GM21526 (cell line): ENCODE results near the gene TPD52L1.
"Not testable (repeated sequence)": the region's sequence is repeated elsewhere in the genome, so short reads cannot be mapped to it uniquely, and the experiment has no call there.

Experiments used
- ATAC-seq: cut with Tn5 transposase; IDR thresholded peaks from one replicate; pipeline ENCODE4 v1.9.1; 2021; ENCODE audit warnings: moderate library complexity; ENCODE audit not compliant: unreplicated experiment, low FRiP score

Gene TPD52L1

DNA sequence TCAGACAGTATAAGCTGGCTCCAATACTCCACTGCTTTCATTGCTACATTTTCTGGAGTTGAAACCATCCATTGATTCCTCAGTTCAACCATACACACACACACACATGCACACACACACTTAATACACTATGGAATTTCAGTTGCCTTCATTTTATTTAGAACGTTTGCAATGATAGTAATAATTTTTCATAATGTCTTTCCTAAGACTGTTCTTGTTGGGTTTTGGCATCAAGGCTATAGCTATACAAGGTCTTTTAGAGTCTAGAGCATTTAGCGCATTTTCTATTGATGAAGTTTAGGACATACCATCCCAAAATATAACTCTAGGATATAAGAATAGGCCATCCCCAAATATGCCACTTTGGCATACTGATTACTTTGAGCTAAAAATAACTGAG lies 15.5 kb upstream of the TPD52L1 start:
- ATAC-seq: no peak

DNA sequence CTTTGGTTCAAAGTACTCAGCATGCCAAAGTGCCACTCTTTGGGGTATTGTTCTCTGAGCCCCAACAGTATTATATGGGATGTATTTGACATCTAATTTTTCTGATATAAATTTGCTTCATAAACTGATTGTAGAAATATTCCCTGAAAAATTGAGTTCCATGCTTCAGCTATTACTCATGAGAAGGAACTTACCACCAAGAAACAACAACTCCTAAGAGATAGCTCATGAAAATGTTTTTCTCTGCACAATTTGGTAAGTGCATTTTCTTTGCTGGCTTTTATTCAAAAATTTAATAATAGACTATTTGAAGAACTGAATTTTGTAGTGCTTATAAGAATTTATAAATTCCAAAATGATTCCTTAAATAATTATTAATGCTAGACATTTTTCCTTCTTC lies 12.8 kb upstream of the TPD52L1 start:
- no peak for ATAC-seq

- no peak for ATAC-seq
Measured at GRCh38 chr6:125142618-125143017, 11.0 kb upstream of the TPD52L1 start.

- ATAC-seq: no peak
Measured at GRCh38 chr6:125144822-125145221, 8.8 kb upstream of the TPD52L1 start.

GRCh38 chr6:125149256-125150144 lies 4.1 kb upstream of the TPD52L1 start:
- ATAC-seq: no peak

- no peak for ATAC-seq
Measured at GRCh38 chr6:125151700-125152099, 1.9 kb upstream of the TPD52L1 start.

DNA sequence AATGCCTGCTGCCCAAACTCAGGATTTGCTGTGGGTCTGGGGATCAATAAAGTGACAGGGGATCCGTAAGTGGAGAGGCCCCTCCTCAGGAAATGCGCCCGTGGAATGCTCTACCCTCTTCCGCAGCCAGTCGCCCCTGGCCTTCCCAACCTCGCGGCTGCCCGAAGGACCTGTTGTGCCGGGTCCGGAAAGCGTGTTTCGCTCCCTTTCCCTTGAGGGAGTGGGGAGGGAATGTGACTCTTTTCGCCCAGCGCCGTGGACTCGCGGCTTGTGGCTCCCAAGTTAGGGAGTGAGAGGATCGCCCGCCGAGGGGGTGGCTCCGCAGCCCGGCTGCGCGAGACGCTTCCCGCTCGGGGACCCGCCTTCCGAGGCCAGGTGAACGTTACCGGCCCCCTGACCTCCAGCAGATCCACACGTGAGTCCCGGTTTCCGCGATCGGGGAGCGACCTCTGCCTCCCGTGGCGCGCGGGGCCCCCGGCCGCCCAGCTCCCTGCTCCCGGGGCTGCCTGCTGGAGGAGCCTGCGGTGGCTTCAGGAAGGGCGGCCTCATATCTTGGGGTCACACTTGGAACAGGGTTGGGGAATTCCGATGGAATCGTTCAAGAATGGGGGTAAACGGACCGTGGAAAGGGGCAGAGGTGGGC lies 666 bp downstream of the TPD52L1 start:
- peak; percentile 7 for ATAC-seq

- ATAC-seq: no peak
Measured at GRCh38 chr6:125154761-125155135, 1.2 kb downstream of the TPD52L1 start.

DNA sequence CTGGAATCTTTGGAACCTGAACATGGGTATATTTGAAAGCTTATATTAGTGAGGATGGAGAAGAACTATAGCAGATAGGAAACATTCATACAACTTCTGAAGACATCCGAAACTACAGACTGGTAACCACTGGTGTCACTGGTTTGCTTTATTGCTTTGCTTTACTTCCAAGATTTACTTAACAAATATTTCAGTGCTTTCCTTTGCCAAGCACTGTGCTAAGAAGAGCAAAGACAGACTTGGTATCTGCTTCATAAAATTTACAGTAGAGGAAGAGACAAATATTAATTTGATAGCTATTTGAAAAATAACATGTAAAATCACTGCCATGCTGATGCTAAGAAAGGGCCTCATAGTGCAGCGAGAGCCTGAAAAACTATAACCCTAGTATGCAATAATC lies 1.8 kb downstream of the TPD52L1 start:
- ATAC-seq: no peak

DNA sequence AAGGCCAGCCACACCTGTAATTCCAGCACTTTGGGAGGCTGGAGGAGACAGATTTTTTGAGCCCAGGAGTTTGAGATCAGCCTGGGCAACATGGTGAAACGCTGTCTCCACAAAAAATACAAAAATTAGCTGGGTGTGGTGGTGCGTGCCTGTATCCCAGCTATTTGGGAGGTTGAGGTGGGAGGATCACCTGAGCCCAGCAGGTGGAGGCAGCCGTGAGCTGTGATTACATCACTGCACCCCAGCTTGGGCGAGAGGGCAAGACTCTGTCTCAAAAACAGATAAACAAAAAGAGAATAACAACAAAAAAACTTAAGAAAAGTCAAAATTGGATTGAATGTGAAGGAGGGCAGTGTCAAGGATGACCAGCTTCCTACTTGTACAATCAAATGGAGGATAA lies 2.9 kb downstream of the TPD52L1 start:
- no peak for ATAC-seq

- no peak for ATAC-seq
Measured at GRCh38 chr6:125157280-125157679, 3.7 kb downstream of the TPD52L1 start.

DNA sequence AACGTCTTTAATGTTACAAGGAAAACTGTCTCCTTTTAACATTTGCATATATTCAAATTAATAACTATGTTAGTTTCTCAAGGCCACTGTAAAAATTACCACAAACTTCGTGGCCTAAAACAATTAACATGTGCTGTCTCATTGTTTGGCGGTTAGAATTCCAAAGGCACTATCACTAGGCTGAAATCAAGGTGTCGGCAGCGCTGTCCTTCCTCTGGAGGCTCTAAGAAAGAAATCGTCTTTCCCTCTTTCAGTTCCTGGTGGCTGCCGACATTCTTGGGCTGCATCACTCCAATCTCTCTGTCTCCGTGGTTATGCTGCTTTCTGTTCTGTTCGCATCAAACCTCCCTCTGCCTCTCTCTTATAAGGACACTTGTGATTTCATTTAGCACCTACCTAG lies 4.2 kb downstream of the TPD52L1 start:
- no peak for ATAC-seq

DNA sequence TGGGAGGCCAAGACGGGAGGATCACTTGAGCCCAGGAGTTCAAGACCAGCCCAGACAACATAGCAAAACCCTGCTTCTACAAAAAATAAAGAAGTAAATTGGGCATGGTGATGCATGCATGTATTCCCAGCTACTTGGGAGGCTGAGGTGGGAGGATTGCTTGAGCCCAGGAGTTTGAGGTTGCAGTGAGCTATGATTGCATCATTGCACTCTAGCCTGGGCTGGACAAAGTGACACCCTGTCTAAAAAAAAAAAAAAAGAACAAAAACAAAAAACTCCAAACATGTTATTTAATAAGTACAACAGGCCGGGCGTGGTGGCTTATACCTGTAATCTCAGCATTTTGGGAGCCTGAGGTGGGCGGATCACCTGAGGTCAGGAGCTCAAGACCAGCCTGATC lies 9.8 kb downstream of the TPD52L1 start:
- not testable (repeated sequence) for ATAC-seq

- no peak for ATAC-seq
Measured at GRCh38 chr6:125163811-125164210, 10.2 kb downstream of the TPD52L1 start.

GRCh38 chr6:125164696-125165095 lies 11.1 kb downstream of the TPD52L1 start:
- no peak for ATAC-seq

GRCh38 chr6:125165256-125165655 lies 11.7 kb downstream of the TPD52L1 start:
- no peak for ATAC-seq

- no peak for ATAC-seq
Measured at GRCh38 chr6:125165776-125166175, 12.2 kb downstream of the TPD52L1 start.

GRCh38 chr6:125166711-125167110 lies 13.1 kb downstream of the TPD52L1 start:
- no peak for ATAC-seq

DNA sequence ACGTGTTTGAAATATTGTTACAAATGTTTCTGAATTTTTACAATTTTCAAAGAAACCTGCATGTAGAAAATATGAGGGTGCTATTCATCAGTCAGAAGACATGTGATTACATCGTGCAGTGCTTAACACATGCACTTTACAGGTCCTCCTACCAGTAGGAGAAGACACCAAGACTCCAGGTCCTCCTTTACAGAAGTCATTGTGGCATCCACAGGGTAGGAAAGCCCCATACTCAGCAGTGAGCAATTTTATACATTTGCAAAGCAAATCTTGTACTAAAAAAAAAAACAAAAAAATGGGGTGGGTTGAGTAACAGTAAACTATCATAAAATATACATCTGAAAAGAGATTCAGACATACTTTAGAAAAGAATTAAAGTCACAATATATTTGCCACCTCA lies 14.0 kb downstream of the TPD52L1 start:
- no peak for ATAC-seq

DNA sequence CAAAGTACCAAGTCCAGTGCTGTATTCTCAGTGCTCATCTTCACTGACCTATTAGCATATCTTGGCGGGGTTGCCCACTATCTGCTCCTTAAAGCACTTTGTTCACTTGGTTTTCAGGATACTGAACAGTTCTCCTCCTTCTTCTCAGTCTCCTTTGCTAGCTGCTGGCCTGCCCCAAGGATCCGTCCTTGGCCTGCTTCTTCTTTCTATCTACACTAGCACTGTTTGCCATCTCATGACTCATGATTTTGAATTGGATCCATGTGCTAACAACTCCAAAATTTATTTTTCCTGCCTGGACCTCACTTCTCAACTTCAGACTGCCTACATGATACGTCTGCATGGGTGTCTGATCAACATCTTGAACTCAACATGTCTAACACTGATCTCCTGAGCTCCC lies 15.5 kb downstream of the TPD52L1 start:
- no peak for ATAC-seq

- ATAC-seq: no peak
Measured at GRCh38 chr6:125169522-125169921, 15.9 kb downstream of the TPD52L1 start.

- no peak for ATAC-seq
Measured at GRCh38 chr6:125170376-125170775, 16.8 kb downstream of the TPD52L1 start.
